Neural cell (in vitro differentiated cells): ENCODE results near the gene TDRD10. TPM values are rescaled to one million over a fixed set of nuclear protein-coding genes. Genes with fewer than 3 reads are reported as not detected.

Source experiments
- H2AFZ ChIP-seq: fragments of 200-600, 300-800 bp; sonication (generic), shearing (Covaris generic); 2 replicates; pipeline ENCODE4 v1.6.0; 2014; ENCODE audit warnings: low read depth, mild to moderate bottlenecking, antibody characterized with exemption, low read length, moderate library complexity
- H3F3A ChIP-seq: fragments of 200-600 bp; shearing (Covaris generic); 2 replicates; pipeline ENCODE4 v1.6.1; 2016; ENCODE audit warnings: mild to moderate bottlenecking, moderate library complexity, mixed read lengths, antibody characterized with exemption, low read length; ENCODE audit not compliant: insufficient read depth, poor library complexity, severe bottlenecking
- H3K27ac ChIP-seq: fragments of 200-600, 300-800 bp; sonication (generic), shearing (Covaris generic); 2 replicates; pipeline ENCODE4 v1.5.1; 2014; ENCODE audit warnings: mild to moderate bottlenecking, low read length, moderate library complexity
- H3K27me3 ChIP-seq: fragments of 300-800, 200-600 bp; sonication (generic), shearing (Covaris generic); 2 replicates; pipeline ENCODE4 v1.6.0; 2014; ENCODE audit warnings: mild to moderate bottlenecking, low read depth, low read length, moderate library complexity; ENCODE audit not compliant: insufficient read depth
- H3K36me3 ChIP-seq: fragments of 300-800, 200-600 bp; sonication (generic), shearing (Covaris generic); 2 replicates; pipeline ENCODE4 v1.5.1; 2014; ENCODE audit warnings: mild to moderate bottlenecking, antibody characterized with exemption, low read length, moderate library complexity; ENCODE audit not compliant: insufficient read depth
- H3K4me2 ChIP-seq: fragments of 300-800, 200-600 bp; sonication (generic), shearing (Covaris generic); 2 replicates; pipeline ENCODE4 v1.6.0; 2014; ENCODE audit warnings: mild to moderate bottlenecking, low read length
- H3K4me3 ChIP-seq: fragments of 300-800, 200-600 bp; sonication (generic), shearing (Covaris generic); 2 replicates; pipeline ENCODE4 v1.5.1; 2014; ENCODE audit warnings: mild to moderate bottlenecking, low read length, moderate library complexity
- H3K79me2 ChIP-seq: fragments of 200-600 bp; shearing (Covaris generic); replicated peaks from 2 replicates; pipeline ENCODE4 v1.6.0; 2014; ENCODE audit warnings: mild to moderate bottlenecking, low read length, moderate library complexity; ENCODE audit not compliant: insufficient read depth
- H3K9ac ChIP-seq: fragments of 300-800, 200-600 bp; sonication (generic), shearing (Covaris generic); 2 replicates; pipeline ENCODE4 v1.6.1; 2016; ENCODE audit warnings: mild to moderate bottlenecking, low read length, mixed read lengths
- H3K9me2 ChIP-seq: fragments of 200-600 bp; shearing (Covaris generic); 2 replicates; pipeline ENCODE4 v1.6.1; 2016; ENCODE audit warnings: mild to moderate bottlenecking, low read length, mixed read lengths; ENCODE audit not compliant: insufficient read depth
- H3K9me3 ChIP-seq: fragments of 200-600, 300-800 bp; sonication (generic), shearing (Covaris generic); 2 replicates; pipeline ENCODE4 v1.6.1; 2016; ENCODE audit warnings: mild to moderate bottlenecking, mixed run types, low read length, moderate library complexity, mixed read lengths
- H4K20me1 ChIP-seq: fragments of 200-600 bp; shearing (Covaris generic); 2 replicates; pipeline ENCODE4 v1.6.1; 2016; ENCODE audit warnings: mild to moderate bottlenecking, mixed run types; ENCODE audit not compliant: insufficient read depth
- EP300 ChIP-seq: fragments of 450-650 bp; conservative IDR thresholded peaks from 2 replicates; pipeline ENCODE4 v1.6.1; 2014; ENCODE audit warnings: antibody characterized with exemption, mild to moderate bottlenecking, moderate library complexity; ENCODE audit not compliant: poor library complexity, severe bottlenecking
- EZH2 ChIP-seq: fragments of 200-600, 300-800 bp; shearing (Covaris generic), sonication (generic); IDR thresholded peaks from 2 replicates; pipeline ENCODE4 v1.6.1; 2014; ENCODE audit warnings: antibody characterized with exemption, low read length, borderline replicate concordance, mild to moderate bottlenecking; ENCODE audit not compliant: insufficient read depth, poor library complexity, severe bottlenecking
- MXI1 ChIP-seq: fragments of 450-650 bp; conservative IDR thresholded peaks from 2 replicates; pipeline ENCODE4 v1.6.1; 2014; ENCODE audit warnings: antibody characterized with exemption, mild to moderate bottlenecking; ENCODE audit not compliant: poor library complexity, severe bottlenecking
- POLR2AphosphoS5 ChIP-seq: IDR thresholded peaks from 2 replicates; pipeline ENCODE4 v1.6.1; 2012
- RAD21 ChIP-seq: fragments of 450-650 bp; conservative IDR thresholded peaks from 2 replicates; pipeline ENCODE4 v1.6.1; 2014; ENCODE audit warnings: antibody characterized with exemption, mild to moderate bottlenecking, moderate library complexity
- SMC3 ChIP-seq: fragments of 450-650 bp; conservative IDR thresholded peaks from 2 replicates; pipeline ENCODE4 v1.6.1; 2014; ENCODE audit warnings: antibody characterized with exemption, mild to moderate bottlenecking, moderate library complexity; ENCODE audit not compliant: poor library complexity
- TAF1 ChIP-seq: IDR thresholded peaks from 2 replicates; pipeline ENCODE4 v1.6.1; 2012; ENCODE audit warnings: low read depth
- polyA plus RNA-seq: library from polyadenylated mRNA; depleted of rRNA; stranded (reverse); fragments of >200 nt; gene quantifications from 2 replicates; pipeline ENCODE4 v1.2.3, GENCODE V29; 2014
- TF ChIP-seq, protein P1 (sequence below): fragments of 450-650 bp; IDR thresholded peaks from 2 replicates; pipeline ENCODE4 v1.5.1; 2014; ENCODE audit warnings: antibody characterized with exemption, mild to moderate bottlenecking, moderate library complexity; ENCODE audit not compliant: poor library complexity, severe bottlenecking
- TF ChIP-seq, protein P2 (sequence below): IDR thresholded peaks from 2 replicates; pipeline ENCODE4 v1.6.1; 2012; ENCODE audit warnings: borderline replicate concordance

Gene TDRD10
- polyA plus RNA-seq, 1 donor from 2014 or later: not detected

DNA sequence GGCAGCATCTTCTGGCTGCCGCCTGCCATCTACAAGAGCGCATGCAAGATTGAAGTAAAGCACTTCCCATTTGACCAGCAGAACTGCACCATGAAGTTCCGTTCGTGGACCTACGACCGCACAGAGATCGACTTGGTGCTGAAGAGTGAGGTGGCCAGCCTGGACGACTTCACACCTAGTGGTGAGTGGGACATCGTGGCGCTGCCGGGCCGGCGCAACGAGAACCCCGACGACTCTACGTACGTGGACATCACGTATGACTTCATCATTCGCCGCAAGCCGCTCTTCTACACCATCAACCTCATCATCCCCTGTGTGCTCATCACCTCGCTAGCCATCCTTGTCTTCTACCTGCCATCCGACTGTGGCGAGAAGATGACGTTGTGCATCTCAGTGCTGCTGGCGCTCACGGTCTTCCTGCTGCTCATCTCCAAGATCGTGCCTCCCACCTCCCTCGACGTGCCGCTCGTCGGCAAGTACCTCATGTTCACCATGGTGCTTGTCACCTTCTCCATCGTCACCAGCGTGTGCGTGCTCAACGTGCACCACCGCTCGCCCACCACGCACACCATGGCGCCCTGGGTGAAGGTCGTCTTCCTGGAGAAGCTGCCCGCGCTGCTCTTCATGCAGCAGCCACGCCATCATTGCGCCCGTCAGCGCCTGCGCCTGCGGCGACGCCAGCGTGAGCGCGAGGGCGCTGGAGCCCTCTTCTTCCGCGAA, 69.4 kb downstream of the TDRD10 start:
- H3K4me2 ChIP-seq: no peak overlapping the region
- H3K9me2 ChIP-seq: no peaks in the 10 kb centered on the region
- no peaks in the 10 kb centered on the region for H3K36me3 ChIP-seq
- H4K20me1 ChIP-seq: no peaks in the 10 kb centered on the region
- peaks cover 14% of the 10 kb centered on the region for H3K79me2 ChIP-seq
- TF ChIP-seq, protein P1, sequence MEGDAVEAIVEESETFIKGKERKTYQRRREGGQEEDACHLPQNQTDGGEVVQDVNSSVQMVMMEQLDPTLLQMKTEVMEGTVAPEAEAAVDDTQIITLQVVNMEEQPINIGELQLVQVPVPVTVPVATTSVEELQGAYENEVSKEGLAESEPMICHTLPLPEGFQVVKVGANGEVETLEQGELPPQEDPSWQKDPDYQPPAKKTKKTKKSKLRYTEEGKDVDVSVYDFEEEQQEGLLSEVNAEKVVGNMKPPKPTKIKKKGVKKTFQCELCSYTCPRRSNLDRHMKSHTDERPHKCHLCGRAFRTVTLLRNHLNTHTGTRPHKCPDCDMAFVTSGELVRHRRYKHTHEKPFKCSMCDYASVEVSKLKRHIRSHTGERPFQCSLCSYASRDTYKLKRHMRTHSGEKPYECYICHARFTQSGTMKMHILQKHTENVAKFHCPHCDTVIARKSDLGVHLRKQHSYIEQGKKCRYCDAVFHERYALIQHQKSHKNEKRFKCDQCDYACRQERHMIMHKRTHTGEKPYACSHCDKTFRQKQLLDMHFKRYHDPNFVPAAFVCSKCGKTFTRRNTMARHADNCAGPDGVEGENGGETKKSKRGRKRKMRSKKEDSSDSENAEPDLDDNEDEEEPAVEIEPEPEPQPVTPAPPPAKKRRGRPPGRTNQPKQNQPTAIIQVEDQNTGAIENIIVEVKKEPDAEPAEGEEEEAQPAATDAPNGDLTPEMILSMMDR: no peak
- TF ChIP-seq MXI1: no peak
- TF ChIP-seq POLR2AphosphoS5: no peak
- TF ChIP-seq EP300: no peak
- TF ChIP-seq TAF1: no peak
- TF ChIP-seq EZH2: no peak
- no peaks in the 10 kb centered on the region for H3K9me3 ChIP-seq
- H3K27ac ChIP-seq: no peak overlapping the region
- no peak overlapping the region for H3K4me3 ChIP-seq
- no peaks in the 10 kb centered on the region for H3F3A ChIP-seq
- no peaks in the 10 kb centered on the region for H3K27me3 ChIP-seq
- H3K9ac ChIP-seq: no peak overlapping the region
- H2AFZ ChIP-seq: no peak overlapping the region

DNA sequence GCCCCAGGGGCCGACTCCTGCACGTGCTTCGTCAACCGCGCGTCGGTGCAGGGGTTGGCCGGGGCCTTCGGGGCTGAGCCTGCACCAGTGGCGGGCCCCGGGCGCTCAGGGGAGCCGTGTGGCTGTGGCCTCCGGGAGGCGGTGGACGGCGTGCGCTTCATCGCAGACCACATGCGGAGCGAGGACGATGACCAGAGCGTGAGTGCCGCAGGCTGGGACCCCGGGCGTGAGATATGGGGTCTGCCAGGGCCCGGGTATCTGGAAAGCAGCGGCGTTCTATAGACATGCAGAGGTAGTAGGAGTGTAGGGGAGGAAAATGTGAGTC, 69.9 kb downstream of the TDRD10 start:
- Histone ChIP-seq H3K79me2 (peaks cover 12% of the 10 kb centered on the region), H3K27me3 (no peaks in the 10 kb centered on the region), H4K20me1 (no peaks in the 10 kb centered on the region), H3K36me3 (no peaks in the 10 kb centered on the region), H3K9me2 (no peaks in the 10 kb centered on the region), H3K4me3 (no peak overlapping the region), H3K9me3 (no peaks in the 10 kb centered on the region), H3K27ac (no peak overlapping the region), H2AFZ (no peak overlapping the region), H3K4me2 (no peak overlapping the region), H3F3A (no peaks in the 10 kb centered on the region), H3K9ac (no peak overlapping the region)
- TF ChIP-seq MXI1 (no peak), EZH2 (no peak), POLR2AphosphoS5 (no peak), EP300 (no peak), RAD21 (no peak), SMC3 (no peak), TAF1 (no peak)
- TF ChIP-seq, protein P2, sequence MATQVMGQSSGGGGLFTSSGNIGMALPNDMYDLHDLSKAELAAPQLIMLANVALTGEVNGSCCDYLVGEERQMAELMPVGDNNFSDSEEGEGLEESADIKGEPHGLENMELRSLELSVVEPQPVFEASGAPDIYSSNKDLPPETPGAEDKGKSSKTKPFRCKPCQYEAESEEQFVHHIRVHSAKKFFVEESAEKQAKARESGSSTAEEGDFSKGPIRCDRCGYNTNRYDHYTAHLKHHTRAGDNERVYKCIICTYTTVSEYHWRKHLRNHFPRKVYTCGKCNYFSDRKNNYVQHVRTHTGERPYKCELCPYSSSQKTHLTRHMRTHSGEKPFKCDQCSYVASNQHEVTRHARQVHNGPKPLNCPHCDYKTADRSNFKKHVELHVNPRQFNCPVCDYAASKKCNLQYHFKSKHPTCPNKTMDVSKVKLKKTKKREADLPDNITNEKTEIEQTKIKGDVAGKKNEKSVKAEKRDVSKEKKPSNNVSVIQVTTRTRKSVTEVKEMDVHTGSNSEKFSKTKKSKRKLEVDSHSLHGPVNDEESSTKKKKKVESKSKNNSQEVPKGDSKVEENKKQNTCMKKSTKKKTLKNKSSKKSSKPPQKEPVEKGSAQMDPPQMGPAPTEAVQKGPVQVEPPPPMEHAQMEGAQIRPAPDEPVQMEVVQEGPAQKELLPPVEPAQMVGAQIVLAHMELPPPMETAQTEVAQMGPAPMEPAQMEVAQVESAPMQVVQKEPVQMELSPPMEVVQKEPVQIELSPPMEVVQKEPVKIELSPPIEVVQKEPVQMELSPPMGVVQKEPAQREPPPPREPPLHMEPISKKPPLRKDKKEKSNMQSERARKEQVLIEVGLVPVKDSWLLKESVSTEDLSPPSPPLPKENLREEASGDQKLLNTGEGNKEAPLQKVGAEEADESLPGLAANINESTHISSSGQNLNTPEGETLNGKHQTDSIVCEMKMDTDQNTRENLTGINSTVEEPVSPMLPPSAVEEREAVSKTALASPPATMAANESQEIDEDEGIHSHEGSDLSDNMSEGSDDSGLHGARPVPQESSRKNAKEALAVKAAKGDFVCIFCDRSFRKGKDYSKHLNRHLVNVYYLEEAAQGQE: no peak
- TF ChIP-seq, protein P1: no peak
